ENCODE results near the gene EFNB2.

Gene EFNB2

GRCh38 chr13:106528718-106529414 lies 6.6 kb downstream of the EFNB2 start:
- no peak overlapping the region for H3K4me3 ChIP-seq (ENCODE audit: low read length)
- no peak for TF ChIP-seq CTCF (conservative IDR thresholded peaks at IDR 0.05; ENCODE audit: low read depth, low read length)
- DNase-seq (ENCODE audit: low read depth), result no peak

- no peak for DNase-seq (ENCODE audit: low read depth)
- no peak overlapping the region for H3K4me3 ChIP-seq (ENCODE audit: low read length)
- no peak for TF ChIP-seq CTCF (conservative IDR thresholded peaks at IDR 0.05; ENCODE audit: low read depth, low read length)
Observed at GRCh38 chr13:106527826-106528225, 7.6 kb downstream of the EFNB2 start.

GRCh38 chr13:106527445-106527801 lies 8.0 kb downstream of the EFNB2 start:
- no peak for TF ChIP-seq CTCF (conservative IDR thresholded peaks at IDR 0.05; ENCODE audit: low read depth, low read length)
- no peak for DNase-seq (ENCODE audit: low read depth)
- H3K4me3 ChIP-seq (ENCODE audit: low read length), result no peak overlapping the region

- DNase-seq (ENCODE audit: low read depth), result no peak
- no peak overlapping the region for H3K4me3 ChIP-seq (ENCODE audit: low read length)
- TF ChIP-seq CTCF (conservative IDR thresholded peaks at IDR 0.05; ENCODE audit: low read depth, low read length), result no peak
Observed at GRCh38 chr13:106526738-106527444, 8.6 kb downstream of the EFNB2 start.

- TF ChIP-seq CTCF (conservative IDR thresholded peaks at IDR 0.05; ENCODE audit: low read depth, low read length), result no peak
- no peak for DNase-seq (ENCODE audit: low read depth)
- H3K4me3 ChIP-seq (ENCODE audit: low read length), result no peak overlapping the region
Observed at GRCh38 chr13:106525865-106526264, 9.6 kb downstream of the EFNB2 start.

- no peak for DNase-seq (ENCODE audit: low read depth)
- no peak overlapping the region for H3K4me3 ChIP-seq (ENCODE audit: low read length)
- no peak for TF ChIP-seq CTCF (conservative IDR thresholded peaks at IDR 0.05; ENCODE audit: low read depth, low read length)
Observed at GRCh38 chr13:106524108-106524507, 11.4 kb downstream of the EFNB2 start.

- no peak for DNase-seq (ENCODE audit: low read depth)
- TF ChIP-seq CTCF (conservative IDR thresholded peaks at IDR 0.05; ENCODE audit: low read depth, low read length), result no peak
- H3K4me3 ChIP-seq (ENCODE audit: low read length), result no peak overlapping the region
Observed at GRCh38 chr13:106523576-106523975, 11.9 kb downstream of the EFNB2 start.

All from retinal pigment epithelial cell (primary cell).